OCI-LY3 (cell line): ENCODE data around the gene FMN1.

Experiments
- H2AFZ ChIP-seq: fragments of 200-600, 300-600 bp; shearing (Covaris generic); 2 replicates; pipeline ENCODE4 v1.6.0; 2014; ENCODE audit warnings: antibody characterized with exemption, low read depth, low read length
- H3K27ac ChIP-seq: fragments of 200-600, 300-600 bp; sonication (generic); 2 replicates; pipeline ENCODE4 v1.5.1; 2014; ENCODE audit warnings: mild to moderate bottlenecking, low read length, moderate library complexity, mixed read lengths
- H3K27me3 ChIP-seq: fragments of 200-600, 300-600 bp; sonication (generic); 2 replicates; pipeline ENCODE4 v1.6.1; 2014; ENCODE audit warnings: low read depth, low read length, mixed read lengths
- H3K36me3 ChIP-seq: fragments of 200-600, 300-600 bp; sonication (generic); replicated peaks from 2 replicates; pipeline ENCODE3; 2014; ENCODE audit warnings: low read depth, low read length, mixed read lengths
- H3K4me1 ChIP-seq: fragments of 300-600, 200-600 bp; sonication (generic); 2 replicates; pipeline ENCODE4 v1.6.1; 2014; ENCODE audit warnings: low read length, mixed read lengths
- H3K4me2 ChIP-seq: fragments of 200-600, 300-600 bp; sonication (generic); 2 replicates; pipeline ENCODE4 v1.6.1; 2014; ENCODE audit warnings: low read length, mixed read lengths
- H3K4me3 ChIP-seq: fragments of 300-600, 200-600 bp; sonication (generic); 2 replicates; pipeline ENCODE4 v1.5.1; 2014; ENCODE audit warnings: antibody characterized with exemption, mild to moderate bottlenecking, low read length, moderate library complexity
- H3K79me2 ChIP-seq: fragments of 300-600, 200-600 bp; shearing (Covaris generic); 2 replicates; pipeline ENCODE4 v1.6.1; 2014; ENCODE audit warnings: mild to moderate bottlenecking, low read length, mixed read lengths
- H3K9ac ChIP-seq: fragments of 300-600, 200-600 bp; shearing (Covaris generic); 2 replicates; pipeline ENCODE4 v1.6.0; 2014; ENCODE audit warnings: mild to moderate bottlenecking, low read length, moderate library complexity
- H3K9me3 ChIP-seq: fragments of 200-600, 300-600 bp; shearing (Covaris generic); 2 replicates; pipeline ENCODE4 v1.6.1; 2014; ENCODE audit warnings: low read length, mixed read lengths; ENCODE audit not compliant: insufficient read depth
- H4K20me1 ChIP-seq: fragments of 200-600, 300-600 bp; sonication (generic); 2 replicates; pipeline ENCODE4 v1.6.1; 2016; ENCODE audit warnings: low read length, mixed read lengths; ENCODE audit not compliant: insufficient read depth
- EZH2phosphoT487 ChIP-seq: fragments of 200-600 bp; shearing (Covaris generic); IDR thresholded peaks from 2 replicates; pipeline ENCODE4 v1.6.1; 2018; ENCODE audit warnings: antibody characterized with exemption, mixed run types, low read depth
- TF ChIP-seq, protein P1 (sequence below): fragments of 200-600, 300-600 bp; sonication (generic); IDR thresholded peaks from 2 replicates; pipeline ENCODE4 v1.5.1; 2014; ENCODE audit warnings: antibody characterized with exemption, low read length, low read depth

FMN1 gene

DNA sequence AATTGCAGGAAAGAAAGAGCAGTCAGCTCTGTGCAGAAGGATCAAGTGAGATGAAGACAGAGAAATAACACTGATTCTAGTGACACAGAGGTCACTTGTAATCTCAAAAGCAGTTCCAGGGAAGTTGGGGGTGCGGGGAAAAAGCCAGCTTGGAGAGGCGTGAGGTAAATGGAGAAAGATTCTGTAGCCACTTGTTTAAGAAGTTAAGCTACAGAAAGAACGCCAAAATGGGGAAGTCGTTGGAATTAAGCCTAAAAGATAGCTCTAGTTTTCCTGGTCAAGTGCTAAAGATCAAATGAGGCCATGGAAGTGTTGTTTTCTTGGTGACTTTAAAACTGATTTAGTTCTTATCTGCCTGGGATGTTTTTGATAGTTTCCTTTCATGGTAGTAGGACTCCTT, 324.7 kb downstream of the FMN1 start:
- no peak overlapping the region for H3K9ac ChIP-seq
- H3K9me3 ChIP-seq = no peaks in the 10 kb centered on the region
- H3K4me1 ChIP-seq = peaks cover 16% of the 10 kb centered on the region
- TF ChIP-seq, protein P1, sequence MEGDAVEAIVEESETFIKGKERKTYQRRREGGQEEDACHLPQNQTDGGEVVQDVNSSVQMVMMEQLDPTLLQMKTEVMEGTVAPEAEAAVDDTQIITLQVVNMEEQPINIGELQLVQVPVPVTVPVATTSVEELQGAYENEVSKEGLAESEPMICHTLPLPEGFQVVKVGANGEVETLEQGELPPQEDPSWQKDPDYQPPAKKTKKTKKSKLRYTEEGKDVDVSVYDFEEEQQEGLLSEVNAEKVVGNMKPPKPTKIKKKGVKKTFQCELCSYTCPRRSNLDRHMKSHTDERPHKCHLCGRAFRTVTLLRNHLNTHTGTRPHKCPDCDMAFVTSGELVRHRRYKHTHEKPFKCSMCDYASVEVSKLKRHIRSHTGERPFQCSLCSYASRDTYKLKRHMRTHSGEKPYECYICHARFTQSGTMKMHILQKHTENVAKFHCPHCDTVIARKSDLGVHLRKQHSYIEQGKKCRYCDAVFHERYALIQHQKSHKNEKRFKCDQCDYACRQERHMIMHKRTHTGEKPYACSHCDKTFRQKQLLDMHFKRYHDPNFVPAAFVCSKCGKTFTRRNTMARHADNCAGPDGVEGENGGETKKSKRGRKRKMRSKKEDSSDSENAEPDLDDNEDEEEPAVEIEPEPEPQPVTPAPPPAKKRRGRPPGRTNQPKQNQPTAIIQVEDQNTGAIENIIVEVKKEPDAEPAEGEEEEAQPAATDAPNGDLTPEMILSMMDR = no peak
- no peak for TF ChIP-seq EZH2phosphoT487
- no peak overlapping the region for H3K4me3 ChIP-seq
- no peaks in the 10 kb centered on the region for H4K20me1 ChIP-seq
- no peaks in the 10 kb centered on the region for H3K79me2 ChIP-seq
- no peak overlapping the region for H2AFZ ChIP-seq
- no peak overlapping the region for H3K4me2 ChIP-seq
- H3K27me3 ChIP-seq = no peaks in the 10 kb centered on the region
- no peak overlapping the region for H3K27ac ChIP-seq
- H3K36me3 ChIP-seq = no peaks in the 10 kb centered on the region

DNA sequence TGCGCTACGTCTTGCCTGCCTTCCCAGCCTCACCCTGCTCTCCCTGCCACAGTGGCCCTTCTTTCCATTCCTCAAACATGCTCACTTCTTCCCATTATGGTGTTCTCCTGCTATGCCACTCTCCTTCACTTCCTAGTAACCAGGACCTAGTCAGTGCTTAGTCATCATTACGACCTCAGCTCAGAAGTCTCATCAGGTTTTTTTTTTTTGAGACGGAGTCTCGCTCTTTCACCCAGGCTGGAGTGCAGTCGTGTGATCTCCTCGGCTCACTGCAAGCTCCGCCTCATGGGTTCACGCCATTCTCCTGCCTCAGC, 327.2 kb downstream of the FMN1 start:
- H3K4me1 ChIP-seq = peaks cover 19% of the 10 kb centered on the region
- no peaks in the 10 kb centered on the region for H3K79me2 ChIP-seq
- no peak overlapping the region for H2AFZ ChIP-seq
- no peaks in the 10 kb centered on the region for H3K9me3 ChIP-seq
- no peak overlapping the region for H3K4me2 ChIP-seq
- H3K27me3 ChIP-seq = peaks cover 3% of the 10 kb centered on the region; the same call in 1 of the 2 replicates
- no peaks in the 10 kb centered on the region for H4K20me1 ChIP-seq
- no peak overlapping the region for H3K4me3 ChIP-seq
- no peaks in the 10 kb centered on the region for H3K36me3 ChIP-seq
- TF ChIP-seq, protein P1 = no peak
- TF ChIP-seq EZH2phosphoT487 = no peak
- no peak overlapping the region for H3K9ac ChIP-seq
- no peak overlapping the region for H3K27ac ChIP-seq

DNA sequence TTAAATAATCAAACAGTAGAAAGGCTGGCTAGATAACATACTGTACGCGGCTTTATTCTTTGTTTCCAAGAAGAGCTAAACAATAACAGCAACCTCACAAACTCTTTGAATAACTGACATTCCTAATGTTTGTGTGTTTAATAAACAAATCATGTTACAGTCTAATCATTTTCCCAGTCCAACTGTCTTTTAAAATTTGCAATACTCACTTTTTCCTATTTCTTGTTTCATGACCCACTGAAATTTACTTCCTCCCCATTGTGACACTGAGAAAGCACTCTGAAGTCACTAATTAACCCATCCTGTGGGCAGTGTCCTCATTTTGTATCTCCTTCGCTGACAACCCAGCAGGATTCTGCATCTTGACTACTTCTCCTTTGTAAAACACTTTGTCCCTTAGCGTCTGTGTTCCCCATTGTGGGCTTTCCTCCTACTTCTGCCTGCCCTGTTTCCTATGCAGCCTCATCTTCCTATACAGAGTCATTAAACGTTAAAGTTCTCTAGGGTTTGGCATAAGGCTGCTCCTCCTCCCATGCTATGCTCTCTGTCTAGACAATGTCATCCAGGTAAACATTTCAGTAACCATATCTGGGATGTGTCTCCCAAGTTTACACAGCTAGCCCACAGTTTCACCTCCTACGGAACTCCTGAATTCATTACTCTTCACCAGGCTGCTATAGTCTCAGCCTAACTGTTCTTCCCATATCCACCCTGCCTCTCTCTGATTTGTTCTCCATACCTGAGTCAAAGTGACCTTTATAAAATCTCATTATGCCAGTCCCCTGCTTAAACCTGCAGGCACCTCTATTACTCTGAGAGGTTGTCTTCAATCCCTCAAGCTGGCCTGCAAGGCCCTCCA, 327.8 kb downstream of the FMN1 start:
- Histone ChIP-seq H2AFZ (no peak overlapping the region), H3K4me1 (peaks cover 25% of the 10 kb centered on the region), H3K79me2 (no peaks in the 10 kb centered on the region), H3K9ac (no peak overlapping the region), H3K27ac (no peak overlapping the region), H3K36me3 (no peaks in the 10 kb centered on the region), H3K4me2 (no peak overlapping the region), H3K9me3 (no peaks in the 10 kb centered on the region), H4K20me1 (no peaks in the 10 kb centered on the region), H3K27me3 (peaks cover 3% of the 10 kb centered on the region; the same call in 1 of the 2 replicates), H3K4me3 (no peak overlapping the region)
- TF ChIP-seq, protein P1 = no peak
- TF ChIP-seq EZH2phosphoT487 = no peak

DNA sequence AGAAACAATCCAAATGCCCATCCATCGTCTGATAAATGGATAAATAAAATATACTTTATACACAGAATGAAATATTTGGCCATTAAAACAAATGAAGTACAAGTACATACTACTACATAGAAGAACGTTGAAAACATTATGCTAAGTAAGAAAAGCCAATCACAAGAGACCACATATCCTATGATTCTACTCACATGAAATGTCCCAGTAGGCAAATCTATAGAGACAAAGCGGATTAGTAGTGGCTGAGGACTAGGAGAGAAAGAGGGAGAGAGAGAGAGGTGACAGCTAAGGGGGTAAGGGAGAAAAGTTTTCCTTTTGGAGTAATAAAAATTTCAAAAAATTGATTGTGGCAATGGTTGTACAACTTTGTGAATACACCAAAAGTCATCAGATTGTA, 329.7 kb downstream of the FMN1 start:
- no peak overlapping the region for H3K4me2 ChIP-seq
- H3K27me3 ChIP-seq = peaks cover 8% of the 10 kb centered on the region; the same call in 1 of the 2 replicates
- no peak overlapping the region for H2AFZ ChIP-seq
- no peak overlapping the region for H3K9ac ChIP-seq
- H3K27ac ChIP-seq = no peak overlapping the region
- H3K4me1 ChIP-seq = peaks cover 19% of the 10 kb centered on the region
- TF ChIP-seq, protein P1 = no peak
- TF ChIP-seq EZH2phosphoT487 = no peak
- H4K20me1 ChIP-seq = no peaks in the 10 kb centered on the region
- H3K36me3 ChIP-seq = no peaks in the 10 kb centered on the region
- H3K79me2 ChIP-seq = no peaks in the 10 kb centered on the region
- H3K9me3 ChIP-seq = no peaks in the 10 kb centered on the region
- H3K4me3 ChIP-seq = no peak overlapping the region
